GM21576 (cell line): ENCODE data around the gene HTR3C.
A peak's percentile ranks its signal among the peaks of the same experiment; 100 is the strongest.
"Not testable (repeated sequence)": the region's sequence is repeated elsewhere in the genome, so short reads cannot be mapped to it uniquely, and the experiment has no call there.

Source experiments
- ATAC-seq: cut with Tn5 transposase; IDR thresholded peaks from one replicate; pipeline ENCODE4 v1.9.1; 2021; ENCODE audit warnings: mild to moderate bottlenecking, moderate library complexity; ENCODE audit not compliant: unreplicated experiment

The HTR3C gene, protein sequence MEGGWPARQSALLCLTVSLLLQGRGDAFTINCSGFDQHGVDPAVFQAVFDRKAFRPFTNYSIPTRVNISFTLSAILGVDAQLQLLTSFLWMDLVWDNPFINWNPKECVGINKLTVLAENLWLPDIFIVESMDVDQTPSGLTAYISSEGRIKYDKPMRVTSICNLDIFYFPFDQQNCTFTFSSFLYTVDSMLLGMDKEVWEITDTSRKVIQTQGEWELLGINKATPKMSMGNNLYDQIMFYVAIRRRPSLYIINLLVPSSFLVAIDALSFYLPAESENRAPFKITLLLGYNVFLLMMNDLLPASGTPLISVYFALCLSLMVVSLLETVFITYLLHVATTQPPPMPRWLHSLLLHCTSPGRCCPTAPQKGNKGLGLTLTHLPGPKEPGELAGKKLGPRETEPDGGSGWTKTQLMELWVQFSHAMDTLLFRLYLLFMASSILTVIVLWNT

DNA sequence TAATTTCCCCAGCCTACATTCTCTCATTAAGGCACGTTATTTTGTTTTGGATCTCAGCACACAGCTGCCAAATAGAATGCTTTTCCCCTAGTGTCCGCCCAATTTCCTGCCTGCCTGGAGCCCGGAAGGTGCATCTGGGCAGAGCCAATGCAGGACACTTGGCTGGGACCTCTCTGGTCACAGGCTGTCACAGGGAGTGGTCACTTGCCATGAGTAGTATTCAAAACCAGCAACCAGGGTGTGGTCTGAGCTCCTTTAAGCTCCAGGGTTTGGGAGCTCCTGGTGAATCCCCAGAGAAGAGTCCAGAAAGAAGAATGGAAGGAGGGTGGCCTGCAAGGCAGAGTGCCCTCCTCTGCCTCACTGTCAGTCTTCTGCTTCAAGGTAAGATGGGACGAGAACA, at the start of gene HTR3C:
HTR3C (plus strand) TSS at position 281 of the 400 bp plus-strand sequence; CDS start at position 315, 34 bp downstream.
- no peak for ATAC-seq

DNA sequence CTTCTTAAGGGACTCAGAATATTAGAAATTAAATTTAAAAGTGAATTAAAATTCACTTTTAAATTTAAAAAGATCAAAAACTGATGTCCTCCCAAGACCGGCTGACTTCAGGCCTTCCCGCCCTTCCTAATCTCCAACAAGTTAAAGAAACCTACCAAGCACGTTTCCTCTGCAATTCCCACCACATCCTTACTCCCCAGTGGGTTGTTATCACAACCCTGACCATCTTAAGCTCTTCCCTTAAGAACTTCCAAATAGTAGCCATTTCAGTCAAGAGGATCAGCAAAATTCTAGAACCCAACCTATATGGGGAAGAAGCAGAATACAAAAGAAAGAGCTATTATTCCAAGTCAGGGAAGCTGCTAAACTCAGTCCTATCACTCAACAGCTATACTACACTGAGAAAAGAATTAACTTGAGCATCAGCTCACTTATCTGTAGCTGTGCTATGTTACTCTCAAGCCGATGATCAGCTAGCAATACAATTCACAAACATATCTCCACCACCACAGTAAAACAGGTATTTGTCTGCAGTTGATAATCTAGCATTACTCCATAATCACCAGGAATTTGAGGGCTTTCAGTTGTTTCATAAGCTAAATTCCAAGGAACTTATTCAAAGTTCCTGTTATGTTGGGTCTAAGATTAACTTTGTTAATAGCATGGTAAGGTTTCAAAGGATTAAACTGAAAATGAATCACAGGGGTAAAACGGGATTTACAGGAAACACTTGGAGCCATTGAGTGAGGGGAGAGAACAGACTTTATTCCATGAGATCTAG, 49.5 kb upstream of the HTR3C start:
- ATAC-seq: no peak

DNA sequence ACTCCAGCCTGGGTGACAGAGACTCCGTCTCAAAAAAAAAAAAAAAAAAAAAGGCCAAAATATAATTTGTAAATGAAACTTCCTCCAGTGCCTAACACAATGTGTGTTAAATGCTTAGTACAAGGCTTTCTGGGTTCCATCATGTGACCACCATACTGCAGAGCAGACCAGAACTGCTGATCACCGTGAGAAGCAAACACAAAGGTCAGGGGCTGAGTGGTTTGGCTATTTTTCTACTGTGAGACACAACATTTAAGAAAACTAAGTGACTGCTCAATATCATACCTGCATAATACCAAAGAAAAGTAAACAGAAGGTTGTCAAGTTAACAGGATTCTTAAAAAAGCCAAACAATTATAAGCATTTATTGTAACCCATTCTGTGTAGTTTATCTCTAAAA, 48.4 kb upstream of the HTR3C start:
- ATAC-seq: no peak

DNA sequence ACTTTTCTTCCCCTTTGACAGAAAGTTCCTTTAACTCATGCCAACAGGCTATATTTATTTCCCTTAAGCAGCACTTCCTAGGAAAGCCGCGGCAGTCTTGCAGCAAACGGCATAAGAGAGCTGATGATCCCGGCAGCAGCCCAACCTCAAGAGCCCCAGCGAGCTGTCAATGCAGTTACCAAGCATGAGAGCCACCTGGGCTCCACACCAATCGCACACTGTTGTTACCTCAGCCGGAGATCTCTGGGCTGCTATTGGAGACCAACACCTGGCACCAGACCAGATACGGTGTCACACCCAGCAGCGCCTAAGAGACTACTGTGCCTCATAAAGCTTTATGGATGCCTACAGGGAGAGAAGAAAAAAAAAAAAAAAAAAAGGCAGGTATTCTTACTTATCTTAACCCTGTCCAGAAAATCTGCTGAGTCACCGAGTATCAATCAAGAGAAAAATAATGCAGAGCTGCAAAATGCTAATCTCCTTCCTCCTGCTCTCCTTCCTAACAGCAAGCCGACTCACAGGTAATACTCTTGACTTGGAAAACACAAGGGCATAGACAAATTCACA, 46.8 kb upstream of the HTR3C start:
- peak; percentile 73 for ATAC-seq

DNA sequence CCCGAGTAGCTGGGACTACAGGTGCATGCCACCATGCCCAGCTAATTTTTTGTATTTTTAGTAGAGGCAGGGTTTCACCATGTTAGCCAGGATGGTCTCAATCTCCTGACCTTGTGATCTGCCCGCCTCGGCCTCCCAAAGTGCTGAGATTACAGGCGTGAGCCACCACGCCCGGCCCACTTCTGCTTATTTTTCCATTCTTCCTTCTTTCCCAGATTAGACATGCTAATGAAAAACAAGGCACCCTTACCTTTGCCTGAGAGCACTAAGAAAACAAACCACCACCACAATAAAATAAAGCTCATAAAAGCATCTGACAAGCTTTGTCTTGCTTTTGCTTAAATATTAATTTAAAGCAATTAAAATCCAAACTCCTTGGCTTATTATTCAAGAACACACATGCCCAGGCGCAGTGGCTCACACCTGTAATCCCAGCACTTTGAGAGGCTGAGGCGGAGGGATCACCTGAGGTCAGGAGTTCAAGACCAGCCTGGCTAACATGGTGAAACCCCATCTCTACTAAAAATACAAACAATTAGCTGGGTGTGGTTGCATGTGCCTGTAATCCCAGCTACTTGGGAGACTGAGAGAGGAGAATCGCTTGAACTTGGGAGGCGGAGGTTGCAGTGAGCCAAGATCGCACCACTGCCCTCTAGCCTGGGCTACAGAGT, 45.6 kb upstream of the HTR3C start:
- not testable (repeated sequence) for ATAC-seq

DNA sequence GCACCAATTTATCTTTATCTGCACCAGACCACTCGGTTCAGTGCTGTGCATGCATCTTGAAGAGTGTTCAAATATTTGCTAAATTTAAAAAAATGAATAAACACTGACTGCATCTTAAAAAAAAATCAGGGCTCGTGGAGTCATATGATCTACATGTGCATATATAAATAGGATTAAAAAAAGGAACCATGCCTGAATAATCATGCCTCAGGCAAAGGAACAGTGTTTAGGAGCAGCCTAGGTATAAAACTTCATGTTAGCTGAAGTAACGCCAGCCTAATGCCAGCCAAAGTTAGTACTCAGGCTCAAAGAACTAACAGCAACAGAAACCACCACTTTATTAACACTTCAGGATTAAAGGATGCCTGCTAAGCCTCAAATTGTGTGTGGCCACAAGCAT, 44.7 kb upstream of the HTR3C start:
- ATAC-seq: no peak

DNA sequence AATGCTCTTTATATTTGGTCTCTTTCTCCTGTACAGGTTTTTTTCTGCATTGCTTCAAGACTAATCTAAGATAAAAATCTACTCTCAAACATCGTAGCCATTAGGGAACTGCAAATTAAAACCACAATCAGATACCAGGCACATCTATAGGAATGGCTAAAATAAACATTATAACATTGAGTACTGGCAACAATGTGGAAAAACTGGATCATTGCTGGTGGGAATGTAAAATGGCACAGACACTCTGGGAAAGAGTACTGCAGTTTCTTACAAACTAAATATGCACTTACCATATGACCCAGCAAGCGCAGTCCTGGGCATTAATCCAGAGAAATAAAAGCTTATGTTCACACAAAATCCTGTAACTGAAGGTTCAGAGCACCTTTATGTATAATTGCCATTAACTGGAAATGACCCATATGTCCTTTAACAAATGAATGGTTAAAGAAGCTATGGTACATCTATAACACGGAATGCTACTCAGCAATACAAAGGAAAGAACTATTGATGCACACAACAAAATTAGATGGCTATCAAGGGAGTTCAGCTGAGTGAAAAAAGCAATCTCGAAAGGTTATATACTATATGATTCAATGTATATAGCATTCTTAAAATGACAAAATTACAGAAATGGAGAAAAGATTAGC, 41.5 kb upstream of the HTR3C start:
- no peak for ATAC-seq

DNA sequence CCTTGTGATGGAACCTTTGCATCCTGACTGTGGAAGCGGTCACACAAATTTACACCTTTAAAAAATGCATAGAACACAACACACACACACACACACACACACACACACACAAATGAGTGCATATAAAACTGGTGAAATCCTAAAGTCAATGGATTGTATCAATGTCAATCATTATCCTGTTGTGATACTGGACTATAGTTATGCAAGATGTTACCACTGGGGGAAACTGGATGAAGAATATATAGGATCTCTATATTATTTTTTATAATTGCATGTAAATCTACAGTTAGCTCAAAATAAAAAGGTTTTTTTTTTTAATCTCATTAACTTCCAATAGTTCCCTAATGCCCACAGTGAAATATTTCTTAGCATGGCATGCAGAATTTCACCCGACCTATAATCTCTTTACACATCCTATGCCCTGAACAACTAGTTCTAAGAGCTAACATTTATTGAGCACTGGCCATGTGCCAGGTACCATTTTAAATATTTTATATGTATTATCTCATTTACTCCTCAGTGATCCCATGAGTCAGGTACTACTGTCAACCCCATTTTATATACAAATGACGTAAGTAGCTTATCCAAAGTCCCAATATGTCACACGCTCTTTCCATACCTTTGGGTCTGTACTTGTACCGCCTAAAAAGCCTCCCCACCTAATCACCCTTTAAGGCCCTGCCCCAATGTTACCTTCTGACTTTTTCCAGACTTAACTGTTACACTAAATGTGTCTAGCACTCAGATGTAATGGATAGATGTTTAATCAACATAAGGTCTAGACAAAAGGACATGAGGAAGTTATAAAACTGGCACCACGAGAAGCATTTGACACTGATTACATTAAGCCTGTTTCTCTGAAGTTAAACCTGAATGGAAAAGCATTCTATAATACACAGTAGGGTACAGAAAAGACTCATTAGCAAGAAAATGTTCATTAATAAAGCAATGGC, 40.6 kb upstream of the HTR3C start:
- no peak for ATAC-seq

DNA sequence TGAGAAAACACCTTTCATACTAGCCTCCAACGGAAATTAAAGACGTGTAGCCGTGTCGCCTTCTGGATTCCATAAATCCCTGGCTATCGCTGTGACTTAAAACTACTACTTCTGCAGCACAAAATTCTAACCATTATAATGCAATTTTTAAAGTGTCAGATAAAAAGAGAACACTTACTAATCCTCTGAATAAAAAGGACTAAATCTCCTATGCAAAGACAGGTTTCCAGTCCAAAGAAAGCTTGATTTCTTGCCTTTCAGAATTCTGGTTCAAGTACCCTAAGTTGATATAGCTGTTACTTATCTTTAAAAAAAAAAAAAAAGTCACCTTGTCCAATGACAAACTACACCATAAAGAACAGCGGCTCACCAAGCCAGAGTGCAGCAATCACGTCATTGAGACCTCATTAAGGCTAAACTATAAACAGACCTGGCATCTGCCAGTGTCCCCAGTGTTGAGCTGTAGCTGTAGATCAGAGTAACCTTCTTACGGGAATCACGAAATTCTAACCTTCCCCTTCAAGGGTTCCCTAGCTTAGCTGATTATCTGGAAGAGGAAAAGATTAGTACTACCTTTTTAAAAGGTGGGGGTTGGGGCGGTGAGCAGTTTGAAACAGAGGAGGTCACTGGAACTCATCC, 37.3 kb upstream of the HTR3C start:
- ATAC-seq: no peak

DNA sequence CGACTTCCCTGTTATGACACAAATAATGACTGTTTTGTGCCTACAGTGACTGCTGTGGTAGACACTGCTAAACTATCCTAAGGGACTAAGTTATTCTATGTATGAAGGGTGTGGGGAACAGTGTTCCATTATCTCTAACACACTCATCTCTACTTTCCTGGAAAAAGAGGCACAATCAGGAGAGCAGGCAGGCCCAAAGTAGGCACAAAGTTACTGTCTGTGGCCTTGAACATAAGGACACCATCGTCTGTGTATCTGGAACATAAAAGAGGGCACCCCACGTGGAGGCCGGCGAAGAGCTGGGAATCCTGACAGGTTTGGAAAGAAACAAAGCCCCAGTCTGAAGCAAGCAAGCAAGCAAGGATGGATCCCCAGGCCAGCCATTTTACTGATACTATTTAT, 36.7 kb upstream of the HTR3C start:
- ATAC-seq: no peak

DNA sequence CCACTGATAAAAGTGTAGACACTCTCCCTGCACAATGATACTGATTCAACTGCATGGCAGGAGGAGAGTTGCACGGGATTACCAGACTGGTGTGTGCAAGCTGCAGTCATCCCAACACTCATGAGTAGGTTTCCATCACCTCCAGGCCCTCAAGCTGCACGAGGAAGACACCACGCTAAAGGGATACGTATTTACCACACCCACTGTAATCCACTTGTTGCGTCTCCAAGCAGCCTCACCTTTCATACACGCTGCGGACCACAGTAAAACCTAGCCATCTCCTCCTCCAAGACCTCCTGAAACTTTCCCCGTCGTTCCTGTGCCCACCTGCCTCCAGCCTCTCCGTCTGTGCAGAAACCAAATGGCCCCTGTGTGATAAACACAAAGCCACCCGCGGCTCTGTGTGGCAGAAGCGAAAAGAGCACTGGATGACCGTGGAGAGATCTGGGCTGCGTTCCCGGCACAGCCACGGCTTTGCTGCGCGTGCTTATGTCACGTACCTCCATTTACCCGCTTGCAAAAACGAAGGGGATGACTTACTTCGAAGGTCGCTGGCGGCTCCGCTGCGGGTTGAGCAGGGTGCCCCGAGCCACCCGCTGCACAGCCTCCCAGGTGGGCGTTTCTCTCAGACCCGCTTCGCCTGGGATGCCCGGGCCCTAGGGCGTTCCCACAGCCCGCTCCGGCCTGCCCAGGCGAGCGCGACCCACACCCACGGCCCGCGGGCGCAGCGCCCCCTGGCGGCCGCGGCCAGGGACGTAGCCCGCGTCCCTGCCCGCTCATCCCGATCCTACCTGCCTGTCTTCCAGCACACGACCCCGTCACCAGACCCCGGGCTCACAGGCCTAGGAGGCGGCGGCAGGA, 35.8 kb upstream of the HTR3C start:
- ATAC-seq: peak; percentile 54

DNA sequence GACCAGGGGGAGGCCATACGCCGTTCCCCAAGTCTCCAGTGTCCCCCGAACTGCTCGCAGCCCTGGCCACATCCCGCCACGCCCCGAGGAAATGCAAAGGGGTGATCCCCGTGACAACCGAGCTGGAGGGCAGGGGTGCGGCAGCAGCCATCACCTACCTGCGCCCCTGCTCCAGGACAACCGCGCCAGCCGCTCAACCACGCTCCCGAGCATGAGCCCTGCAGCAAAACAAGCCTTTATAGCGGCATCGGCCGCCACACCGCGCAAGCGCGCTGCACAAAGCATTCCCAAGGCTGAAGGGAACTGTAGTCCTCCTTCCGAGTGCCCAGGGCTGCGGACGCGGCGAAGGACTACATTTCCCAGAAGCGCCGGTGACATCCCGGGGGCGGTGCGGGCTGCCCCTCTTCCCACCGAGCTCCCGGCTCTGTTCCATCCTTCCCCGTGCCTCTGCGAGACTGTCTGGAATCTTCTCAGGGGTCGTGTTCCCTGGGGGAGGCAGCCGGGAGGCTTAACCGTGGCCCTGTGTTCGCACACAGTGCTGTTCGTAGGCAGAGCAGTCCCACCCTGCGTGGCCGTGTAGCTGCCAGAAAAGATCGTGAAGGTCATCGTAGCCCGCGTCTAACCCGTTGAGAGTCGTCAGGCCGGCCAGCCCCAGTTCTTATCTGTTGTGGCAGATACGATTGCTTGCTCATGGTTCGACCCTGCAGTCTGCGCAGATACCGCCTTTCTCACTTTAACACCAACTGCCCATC, 35.0 kb upstream of the HTR3C start, which contains the start of gene ABCC5:
ABCC5 (minus strand) TSS at position 213 of the 752 bp plus-strand sequence. CDS start 3,492 bp downstream, outside the sequence.
- peak; percentile 98 for ATAC-seq

DNA sequence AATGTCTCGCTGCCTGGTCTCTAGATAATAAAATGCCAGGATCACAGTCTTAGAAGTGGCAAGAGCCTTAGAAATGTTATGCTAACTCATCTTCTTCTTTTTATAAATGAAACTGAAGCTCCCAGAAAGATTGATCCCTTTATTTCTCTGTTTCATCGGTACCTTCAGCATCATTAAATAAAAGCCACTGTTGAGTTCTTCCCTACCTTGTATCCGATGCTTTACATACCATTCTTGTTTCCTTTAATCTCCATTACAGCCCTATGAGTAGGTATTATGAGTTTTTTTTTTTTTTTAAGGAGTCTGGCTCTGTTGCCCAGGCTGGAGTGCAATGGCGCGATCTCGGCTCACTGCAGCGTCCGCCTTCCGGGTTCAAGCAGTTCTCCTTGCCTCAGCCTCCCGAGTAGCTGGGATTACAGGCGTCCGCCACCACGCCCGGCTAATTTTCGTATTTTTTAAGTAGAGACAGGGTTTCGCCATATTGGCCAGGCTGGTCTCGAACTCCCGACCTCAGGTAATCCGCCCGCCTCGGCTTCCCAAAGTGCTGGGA, 34.3 kb upstream of the HTR3C start:
- ATAC-seq: no peak

DNA sequence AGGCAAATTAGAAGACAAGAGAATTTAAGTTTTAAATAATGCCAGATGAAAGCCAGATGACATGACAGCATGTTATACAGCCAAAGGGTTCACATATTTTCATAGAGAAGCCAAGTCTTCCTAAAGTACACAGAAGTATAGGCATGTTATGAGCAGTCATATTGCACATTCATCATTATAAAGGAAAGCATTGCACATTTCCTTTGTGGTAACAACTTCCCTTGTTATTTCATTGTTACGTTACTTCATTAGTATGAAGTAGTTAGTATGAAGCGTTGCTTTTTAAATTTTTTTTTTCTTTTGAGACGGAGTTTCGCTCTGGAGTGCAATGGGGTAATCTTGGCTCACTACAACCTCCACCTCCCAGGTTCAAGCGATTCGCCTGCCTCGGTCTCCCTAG, 30.5 kb upstream of the HTR3C start:
- ATAC-seq: no peak

DNA sequence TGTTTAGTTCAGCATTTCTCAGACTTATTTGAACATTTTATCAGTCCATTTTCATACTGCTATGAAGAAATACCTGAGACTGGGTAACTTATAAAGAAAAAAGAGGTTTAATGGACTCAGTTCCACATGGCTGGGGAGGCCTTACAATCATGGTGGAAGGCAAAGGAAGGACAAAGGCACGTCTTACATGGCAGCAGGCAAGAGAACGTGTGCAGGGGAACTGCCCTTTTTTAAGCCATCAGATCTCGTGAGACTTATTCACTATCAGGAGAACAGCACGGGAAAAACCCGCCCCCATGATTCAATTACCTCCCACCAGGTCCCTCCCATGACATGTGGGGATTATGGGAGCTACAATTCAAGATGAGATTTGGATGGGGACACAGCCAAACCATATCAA, 27.6 kb upstream of the HTR3C start:
- not testable (repeated sequence) for ATAC-seq

DNA sequence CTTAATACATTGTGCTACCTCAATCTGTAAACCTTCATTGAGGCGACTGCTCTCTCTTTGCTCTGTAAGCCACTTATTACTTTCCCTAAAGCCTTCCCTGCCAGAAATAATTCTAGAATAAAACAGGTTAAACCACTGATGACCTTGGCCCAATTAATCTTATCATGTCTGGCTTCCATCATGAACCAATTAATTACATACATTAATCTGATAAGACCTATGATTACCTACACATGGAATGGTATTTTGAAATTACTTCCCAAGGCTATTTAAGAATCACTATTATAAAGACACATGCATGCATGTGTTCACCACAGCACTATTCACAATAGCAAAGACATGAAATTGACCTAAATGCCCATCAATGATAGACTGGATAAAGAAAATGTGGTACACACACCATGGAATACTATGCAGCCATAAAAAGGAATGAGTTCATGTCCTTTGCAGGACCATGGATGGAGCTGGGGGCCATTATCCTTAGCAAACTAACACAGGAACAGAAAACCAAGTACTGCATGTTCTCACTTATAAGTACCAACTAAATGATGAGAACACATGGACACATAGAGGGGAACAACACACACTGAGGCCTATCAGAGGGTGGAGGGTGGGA, 24.5 kb upstream of the HTR3C start:
- not testable (repeated sequence) for ATAC-seq

DNA sequence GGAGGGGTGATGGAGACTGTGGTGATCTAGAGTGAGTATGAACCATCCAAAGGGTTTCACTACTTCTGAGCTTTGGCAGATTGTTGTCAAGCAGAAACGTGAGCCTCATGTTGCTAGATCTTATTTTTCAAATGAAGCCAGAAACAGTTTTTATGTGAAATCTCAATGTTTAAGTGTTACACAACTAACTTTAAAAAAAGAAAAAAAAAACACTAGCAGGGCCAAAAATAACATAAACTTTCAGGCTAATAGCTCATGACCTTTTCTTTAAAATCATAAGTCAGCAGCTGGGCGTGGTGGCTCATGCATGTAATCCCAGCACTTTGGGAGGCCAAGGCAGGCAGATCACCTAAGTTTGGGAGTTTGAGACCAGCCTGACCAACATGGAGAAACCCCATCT, 23.4 kb upstream of the HTR3C start:
- no peak for ATAC-seq
